GM21723 (cell line): Measurements from ENCODE around the gene POLD1.
A peak's percentile ranks its signal among the peaks of the same experiment; 100 is the strongest.
"Not testable (repeated sequence)": the region's sequence is repeated elsewhere in the genome, so short reads cannot be mapped to it uniquely, and the experiment has no call there.

Experiments
- ATAC-seq: cut with Tn5 transposase; IDR thresholded peaks from one replicate; pipeline ENCODE4 v1.9.1; 2021; ENCODE audit warnings: mild to moderate bottlenecking, moderate library complexity; ENCODE audit not compliant: unreplicated experiment

The POLD1 gene

GRCh38 chr19:50390295-50390694 lies 6.1 kb downstream of the POLD1 start:
- not testable (repeated sequence) for ATAC-seq

- not testable (repeated sequence) for ATAC-seq
These were observed 6.8 kb downstream of the POLD1 start for GRCh38 chr19:50390952-50391351.

GRCh38 chr19:50392759-50393158 lies 8.6 kb downstream of the POLD1 start:
- ATAC-seq: no peak

GRCh38 chr19:50393589-50393988 lies 9.4 kb downstream of the POLD1 start:
- ATAC-seq: no peak

GRCh38 chr19:50394017-50394416 lies 9.9 kb downstream of the POLD1 start:
- no peak for ATAC-seq

GRCh38 chr19:50398675-50399367 lies 14.7 kb downstream of the POLD1 start:
- no peak for ATAC-seq

GRCh38 chr19:50399368-50399745 lies 15.2 kb downstream of the POLD1 start:
- no peak for ATAC-seq

- ATAC-seq: no peak
These were observed 17.7 kb downstream of the POLD1 start for GRCh38 chr19:50401605-50402450.

- no peak for ATAC-seq
These were observed 18.6 kb downstream of the POLD1 start for GRCh38 chr19:50402544-50403301.

- no peak for ATAC-seq
These were observed 22.1 kb downstream of the POLD1 start for GRCh38 chr19:50406156-50406820.

GRCh38 chr19:50406829-50407228 lies 22.7 kb downstream of the POLD1 start:
- ATAC-seq: no peak

GRCh38 chr19:50409347-50409746 lies 25.2 kb downstream of the POLD1 start:
- ATAC-seq: no peak

- no peak for ATAC-seq
These were observed 26.0 kb downstream of the POLD1 start for GRCh38 chr19:50410109-50410508.

- ATAC-seq: no peak
These were observed 28.3 kb downstream of the POLD1 start for GRCh38 chr19:50412419-50412818.

GRCh38 chr19:50413096-50413495 lies 28.9 kb downstream of the POLD1 start:
- no peak for ATAC-seq

- ATAC-seq: no peak
These were observed 29.4 kb downstream of the POLD1 start for GRCh38 chr19:50413531-50413930.

- ATAC-seq: peak; percentile 4
These were observed 30.9 kb downstream of the POLD1 start for GRCh38 chr19:50414864-50415660.

GRCh38 chr19:50415661-50416033 lies 31.5 kb downstream of the POLD1 start:
- peak; percentile 46 for ATAC-seq

GRCh38 chr19:50416034-50416977 lies 32.2 kb downstream of the POLD1 start:
- no peak for ATAC-seq
